Neural cell (in vitro differentiated cells): Measurements from ENCODE around the gene TGFBR2. TPM values are rescaled to one million over a fixed set of nuclear protein-coding genes. Genes with fewer than 3 reads are reported as not detected.

ENCODE experiments used
- H2AFZ ChIP-seq: fragments of 200-600, 300-800 bp; sonication (generic), shearing (Covaris generic); 2 replicates; pipeline ENCODE4 v1.6.0; 2014; ENCODE audit warnings: low read depth, mild to moderate bottlenecking, antibody characterized with exemption, low read length, moderate library complexity
- H3F3A ChIP-seq: fragments of 200-600 bp; shearing (Covaris generic); 2 replicates; pipeline ENCODE4 v1.6.1; 2016; ENCODE audit warnings: mild to moderate bottlenecking, moderate library complexity, mixed read lengths, antibody characterized with exemption, low read length; ENCODE audit not compliant: insufficient read depth, poor library complexity, severe bottlenecking
- H3K27ac ChIP-seq: fragments of 200-600, 300-800 bp; sonication (generic), shearing (Covaris generic); 2 replicates; pipeline ENCODE4 v1.5.1; 2014; ENCODE audit warnings: mild to moderate bottlenecking, low read length, moderate library complexity
- H3K27me3 ChIP-seq: fragments of 300-800, 200-600 bp; sonication (generic), shearing (Covaris generic); 2 replicates; pipeline ENCODE4 v1.6.0; 2014; ENCODE audit warnings: mild to moderate bottlenecking, low read depth, low read length, moderate library complexity; ENCODE audit not compliant: insufficient read depth
- H3K36me3 ChIP-seq: fragments of 300-800, 200-600 bp; sonication (generic), shearing (Covaris generic); 2 replicates; pipeline ENCODE4 v1.5.1; 2014; ENCODE audit warnings: mild to moderate bottlenecking, antibody characterized with exemption, low read length, moderate library complexity; ENCODE audit not compliant: insufficient read depth
- H3K4me2 ChIP-seq: fragments of 300-800, 200-600 bp; sonication (generic), shearing (Covaris generic); 2 replicates; pipeline ENCODE4 v1.6.0; 2014; ENCODE audit warnings: mild to moderate bottlenecking, low read length
- H3K4me3 ChIP-seq: fragments of 300-800, 200-600 bp; sonication (generic), shearing (Covaris generic); 2 replicates; pipeline ENCODE4 v1.5.1; 2014; ENCODE audit warnings: mild to moderate bottlenecking, low read length, moderate library complexity
- H3K79me2 ChIP-seq: fragments of 200-600 bp; shearing (Covaris generic); replicated peaks from 2 replicates; pipeline ENCODE4 v1.6.0; 2014; ENCODE audit warnings: mild to moderate bottlenecking, low read length, moderate library complexity; ENCODE audit not compliant: insufficient read depth
- H3K9ac ChIP-seq: fragments of 300-800, 200-600 bp; sonication (generic), shearing (Covaris generic); 2 replicates; pipeline ENCODE4 v1.6.1; 2016; ENCODE audit warnings: mild to moderate bottlenecking, low read length, mixed read lengths
- H3K9me2 ChIP-seq: fragments of 200-600 bp; shearing (Covaris generic); 2 replicates; pipeline ENCODE4 v1.6.1; 2016; ENCODE audit warnings: mild to moderate bottlenecking, low read length, mixed read lengths; ENCODE audit not compliant: insufficient read depth
- H3K9me3 ChIP-seq: fragments of 200-600, 300-800 bp; sonication (generic), shearing (Covaris generic); 2 replicates; pipeline ENCODE4 v1.6.1; 2016; ENCODE audit warnings: mild to moderate bottlenecking, mixed run types, low read length, moderate library complexity, mixed read lengths
- H4K20me1 ChIP-seq: fragments of 200-600 bp; shearing (Covaris generic); 2 replicates; pipeline ENCODE4 v1.6.1; 2016; ENCODE audit warnings: mild to moderate bottlenecking, mixed run types; ENCODE audit not compliant: insufficient read depth
- EP300 ChIP-seq: fragments of 450-650 bp; conservative IDR thresholded peaks from 2 replicates; pipeline ENCODE4 v1.6.1; 2014; ENCODE audit warnings: antibody characterized with exemption, mild to moderate bottlenecking, moderate library complexity; ENCODE audit not compliant: poor library complexity, severe bottlenecking
- EZH2 ChIP-seq: fragments of 200-600, 300-800 bp; shearing (Covaris generic), sonication (generic); IDR thresholded peaks from 2 replicates; pipeline ENCODE4 v1.6.1; 2014; ENCODE audit warnings: antibody characterized with exemption, low read length, borderline replicate concordance, mild to moderate bottlenecking; ENCODE audit not compliant: insufficient read depth, poor library complexity, severe bottlenecking
- MXI1 ChIP-seq: fragments of 450-650 bp; conservative IDR thresholded peaks from 2 replicates; pipeline ENCODE4 v1.6.1; 2014; ENCODE audit warnings: antibody characterized with exemption, mild to moderate bottlenecking; ENCODE audit not compliant: poor library complexity, severe bottlenecking
- POLR2AphosphoS5 ChIP-seq: IDR thresholded peaks from 2 replicates; pipeline ENCODE4 v1.6.1; 2012
- RAD21 ChIP-seq: fragments of 450-650 bp; conservative IDR thresholded peaks from 2 replicates; pipeline ENCODE4 v1.6.1; 2014; ENCODE audit warnings: antibody characterized with exemption, mild to moderate bottlenecking, moderate library complexity
- SMC3 ChIP-seq: fragments of 450-650 bp; conservative IDR thresholded peaks from 2 replicates; pipeline ENCODE4 v1.6.1; 2014; ENCODE audit warnings: antibody characterized with exemption, mild to moderate bottlenecking, moderate library complexity; ENCODE audit not compliant: poor library complexity
- TAF1 ChIP-seq: IDR thresholded peaks from 2 replicates; pipeline ENCODE4 v1.6.1; 2012; ENCODE audit warnings: low read depth
- polyA plus RNA-seq: library from polyadenylated mRNA; depleted of rRNA; stranded (reverse); fragments of >200 nt; gene quantifications from 2 replicates; pipeline ENCODE4 v1.2.3, GENCODE V29; 2014
- TF ChIP-seq, protein P1 (sequence below): fragments of 450-650 bp; IDR thresholded peaks from 2 replicates; pipeline ENCODE4 v1.5.1; 2014; ENCODE audit warnings: antibody characterized with exemption, mild to moderate bottlenecking, moderate library complexity; ENCODE audit not compliant: poor library complexity, severe bottlenecking
- TF ChIP-seq, protein P2 (sequence below): IDR thresholded peaks from 2 replicates; pipeline ENCODE4 v1.6.1; 2012; ENCODE audit warnings: borderline replicate concordance

Gene TGFBR2
- polyA plus RNA-seq, 1 donor from 2014 or later, result not detected

- H3K27ac ChIP-seq, result no peak overlapping the region
- H3K27me3 ChIP-seq, result no peaks in the 10 kb centered on the region
- no peak overlapping the region for H3K9ac ChIP-seq
- H2AFZ ChIP-seq, result no peak overlapping the region
- H4K20me1 ChIP-seq, result no peaks in the 10 kb centered on the region
- H3F3A ChIP-seq, result no peaks in the 10 kb centered on the region
- H3K4me2 ChIP-seq, result no peak overlapping the region
- H3K79me2 ChIP-seq, result no peaks in the 10 kb centered on the region
- H3K9me2 ChIP-seq, result no peaks in the 10 kb centered on the region
- no peak overlapping the region for H3K4me3 ChIP-seq
- H3K9me3 ChIP-seq, result no peaks in the 10 kb centered on the region
- H3K36me3 ChIP-seq, result no peaks in the 10 kb centered on the region
- TF ChIP-seq EP300 (no peak), MXI1 (no peak), RAD21 (no peak), TAF1 (no peak), SMC3 (no peak), POLR2AphosphoS5 (no peak)
Measured at GRCh38 chr3:30737743-30738499, 131.5 kb downstream of the TGFBR2 start.

DNA sequence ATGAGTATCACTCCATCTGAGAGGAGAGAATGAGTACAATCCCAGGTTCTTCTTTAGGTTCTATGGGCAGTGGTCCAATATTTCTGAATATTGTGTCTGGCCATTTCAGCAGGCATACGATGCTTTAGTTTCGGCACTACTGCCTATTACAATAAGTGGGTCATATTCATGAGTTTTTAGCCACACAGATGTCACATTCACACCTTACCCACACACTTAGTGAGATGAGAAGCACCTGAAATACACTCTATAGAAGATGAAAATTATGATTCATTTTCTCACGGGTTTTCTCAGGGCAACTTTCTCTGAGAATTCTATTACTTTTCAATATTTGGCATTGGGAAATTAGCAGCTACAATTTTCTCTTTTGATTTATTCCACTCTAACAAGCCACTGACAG is 132.2 kb downstream of the TGFBR2 start:
- Histone ChIP-seq H3K27ac (no peak overlapping the region), H2AFZ (no peak overlapping the region), H3K27me3 (no peaks in the 10 kb centered on the region), H3K9me3 (no peaks in the 10 kb centered on the region), H4K20me1 (no peaks in the 10 kb centered on the region), H3F3A (no peaks in the 10 kb centered on the region), H3K4me2 (no peak overlapping the region), H3K9me2 (no peaks in the 10 kb centered on the region), H3K79me2 (no peaks in the 10 kb centered on the region), H3K4me3 (no peak overlapping the region), H3K9ac (no peak overlapping the region), H3K36me3 (no peaks in the 10 kb centered on the region)
- TF ChIP-seq TAF1 (no peak), MXI1 (no peak), POLR2AphosphoS5 (no peak), SMC3 (no peak), EZH2 (no peak), EP300 (no peak), RAD21 (no peak)
- TF ChIP-seq, protein P1, sequence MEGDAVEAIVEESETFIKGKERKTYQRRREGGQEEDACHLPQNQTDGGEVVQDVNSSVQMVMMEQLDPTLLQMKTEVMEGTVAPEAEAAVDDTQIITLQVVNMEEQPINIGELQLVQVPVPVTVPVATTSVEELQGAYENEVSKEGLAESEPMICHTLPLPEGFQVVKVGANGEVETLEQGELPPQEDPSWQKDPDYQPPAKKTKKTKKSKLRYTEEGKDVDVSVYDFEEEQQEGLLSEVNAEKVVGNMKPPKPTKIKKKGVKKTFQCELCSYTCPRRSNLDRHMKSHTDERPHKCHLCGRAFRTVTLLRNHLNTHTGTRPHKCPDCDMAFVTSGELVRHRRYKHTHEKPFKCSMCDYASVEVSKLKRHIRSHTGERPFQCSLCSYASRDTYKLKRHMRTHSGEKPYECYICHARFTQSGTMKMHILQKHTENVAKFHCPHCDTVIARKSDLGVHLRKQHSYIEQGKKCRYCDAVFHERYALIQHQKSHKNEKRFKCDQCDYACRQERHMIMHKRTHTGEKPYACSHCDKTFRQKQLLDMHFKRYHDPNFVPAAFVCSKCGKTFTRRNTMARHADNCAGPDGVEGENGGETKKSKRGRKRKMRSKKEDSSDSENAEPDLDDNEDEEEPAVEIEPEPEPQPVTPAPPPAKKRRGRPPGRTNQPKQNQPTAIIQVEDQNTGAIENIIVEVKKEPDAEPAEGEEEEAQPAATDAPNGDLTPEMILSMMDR, result no peak
- TF ChIP-seq, protein P2, sequence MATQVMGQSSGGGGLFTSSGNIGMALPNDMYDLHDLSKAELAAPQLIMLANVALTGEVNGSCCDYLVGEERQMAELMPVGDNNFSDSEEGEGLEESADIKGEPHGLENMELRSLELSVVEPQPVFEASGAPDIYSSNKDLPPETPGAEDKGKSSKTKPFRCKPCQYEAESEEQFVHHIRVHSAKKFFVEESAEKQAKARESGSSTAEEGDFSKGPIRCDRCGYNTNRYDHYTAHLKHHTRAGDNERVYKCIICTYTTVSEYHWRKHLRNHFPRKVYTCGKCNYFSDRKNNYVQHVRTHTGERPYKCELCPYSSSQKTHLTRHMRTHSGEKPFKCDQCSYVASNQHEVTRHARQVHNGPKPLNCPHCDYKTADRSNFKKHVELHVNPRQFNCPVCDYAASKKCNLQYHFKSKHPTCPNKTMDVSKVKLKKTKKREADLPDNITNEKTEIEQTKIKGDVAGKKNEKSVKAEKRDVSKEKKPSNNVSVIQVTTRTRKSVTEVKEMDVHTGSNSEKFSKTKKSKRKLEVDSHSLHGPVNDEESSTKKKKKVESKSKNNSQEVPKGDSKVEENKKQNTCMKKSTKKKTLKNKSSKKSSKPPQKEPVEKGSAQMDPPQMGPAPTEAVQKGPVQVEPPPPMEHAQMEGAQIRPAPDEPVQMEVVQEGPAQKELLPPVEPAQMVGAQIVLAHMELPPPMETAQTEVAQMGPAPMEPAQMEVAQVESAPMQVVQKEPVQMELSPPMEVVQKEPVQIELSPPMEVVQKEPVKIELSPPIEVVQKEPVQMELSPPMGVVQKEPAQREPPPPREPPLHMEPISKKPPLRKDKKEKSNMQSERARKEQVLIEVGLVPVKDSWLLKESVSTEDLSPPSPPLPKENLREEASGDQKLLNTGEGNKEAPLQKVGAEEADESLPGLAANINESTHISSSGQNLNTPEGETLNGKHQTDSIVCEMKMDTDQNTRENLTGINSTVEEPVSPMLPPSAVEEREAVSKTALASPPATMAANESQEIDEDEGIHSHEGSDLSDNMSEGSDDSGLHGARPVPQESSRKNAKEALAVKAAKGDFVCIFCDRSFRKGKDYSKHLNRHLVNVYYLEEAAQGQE, result no peak
